Measurements from ENCODE around the gene BPI. TPM values are rescaled to one million over a fixed set of nuclear protein-coding genes. Genes with fewer than 3 reads are reported as not detected.
A peak's percentile ranks its signal among the peaks of the same experiment; 100 is the strongest.

The BPI gene
- total RNA-seq, 4 donors from 2014 or later: 0.66 to 0.92 TPM; not detected in 2

DNA sequence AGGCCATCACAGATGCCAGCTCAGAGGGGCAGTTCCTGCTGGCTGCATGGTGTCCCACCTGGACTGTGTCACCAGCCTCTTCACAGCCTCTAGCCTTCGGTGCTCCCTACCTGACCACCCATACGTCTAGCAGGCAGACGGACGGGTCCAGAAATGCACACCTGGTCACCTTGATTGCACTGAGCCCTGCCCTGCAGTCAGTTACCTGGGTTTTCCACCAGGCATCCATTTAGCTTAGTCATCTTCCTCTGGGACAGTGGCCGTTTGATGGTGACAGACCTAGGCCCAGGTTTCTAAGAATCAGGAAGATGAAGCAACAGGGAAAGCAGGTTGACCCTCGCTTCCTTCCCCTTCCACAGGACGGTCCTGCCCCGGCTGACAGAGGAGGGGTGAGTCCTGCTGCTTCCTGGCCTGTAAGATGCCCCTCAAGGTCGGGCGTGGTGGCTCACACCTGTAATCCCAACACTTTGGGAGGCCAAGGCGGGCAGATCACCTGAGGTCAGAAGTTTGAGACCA, 9.8 kb upstream of the BPI start:
- Histone ChIP-seq H3K27me3 (peaks cover 0 to 7% (median 0%) of the 10 kb centered on the region in 4 donors), H3K36me3 (no peaks in the 10 kb centered on the region), H3K4me1 (peaks cover 9 to 20% (median 15%) of the 10 kb centered on the region in 4 donors), H3K9me3 (no peaks in the 10 kb centered on the region), H3K27ac (replicated peaks in 1 of 4) (no peak overlapping the region), H3K4me3 (no peak overlapping the region)
- 80% methylated on average over 8 of the region's 11 CpGs for WGBS
- intact Hi-C loops (cut with DNase I): no loop called here
- DNase-seq (ENCODE audit: extremely low spot score): no peak
- TF ChIP-seq EP300 (IDR thresholded peaks at IDR 0.05): no peak
- TF ChIP-seq, protein P1, sequence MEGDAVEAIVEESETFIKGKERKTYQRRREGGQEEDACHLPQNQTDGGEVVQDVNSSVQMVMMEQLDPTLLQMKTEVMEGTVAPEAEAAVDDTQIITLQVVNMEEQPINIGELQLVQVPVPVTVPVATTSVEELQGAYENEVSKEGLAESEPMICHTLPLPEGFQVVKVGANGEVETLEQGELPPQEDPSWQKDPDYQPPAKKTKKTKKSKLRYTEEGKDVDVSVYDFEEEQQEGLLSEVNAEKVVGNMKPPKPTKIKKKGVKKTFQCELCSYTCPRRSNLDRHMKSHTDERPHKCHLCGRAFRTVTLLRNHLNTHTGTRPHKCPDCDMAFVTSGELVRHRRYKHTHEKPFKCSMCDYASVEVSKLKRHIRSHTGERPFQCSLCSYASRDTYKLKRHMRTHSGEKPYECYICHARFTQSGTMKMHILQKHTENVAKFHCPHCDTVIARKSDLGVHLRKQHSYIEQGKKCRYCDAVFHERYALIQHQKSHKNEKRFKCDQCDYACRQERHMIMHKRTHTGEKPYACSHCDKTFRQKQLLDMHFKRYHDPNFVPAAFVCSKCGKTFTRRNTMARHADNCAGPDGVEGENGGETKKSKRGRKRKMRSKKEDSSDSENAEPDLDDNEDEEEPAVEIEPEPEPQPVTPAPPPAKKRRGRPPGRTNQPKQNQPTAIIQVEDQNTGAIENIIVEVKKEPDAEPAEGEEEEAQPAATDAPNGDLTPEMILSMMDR (IDR thresholded peaks at IDR 0.05): no peak
- no peak for TF ChIP-seq POLR2A (IDR thresholded peaks at IDR 0.05; ENCODE audit: low read depth)
- TF ChIP-seq POLR2AphosphoS5 (IDR thresholded peaks at IDR 0.05): no peak

DNA sequence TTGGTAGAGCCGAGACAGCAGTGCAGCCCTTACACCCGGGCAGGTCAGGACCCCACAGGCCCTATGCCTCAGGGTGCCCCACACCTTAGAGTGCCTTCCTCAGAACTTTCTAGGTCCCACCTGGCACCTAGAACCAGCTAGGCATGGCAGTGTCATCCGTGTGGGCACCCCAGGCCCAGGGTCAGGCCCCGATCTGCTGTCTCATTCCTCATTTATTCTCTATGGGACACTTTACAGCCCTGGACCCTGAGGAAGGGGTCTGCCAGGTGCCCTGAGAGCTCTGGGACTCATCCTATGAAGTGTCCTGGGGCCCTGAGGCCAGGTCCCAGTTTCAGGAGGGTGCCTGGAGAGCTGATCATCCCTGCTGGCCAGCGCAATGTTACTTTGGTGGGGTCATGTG, 8.1 kb upstream of the BPI start:
- Histone ChIP-seq H3K27ac (replicated peaks in 1 of 4) (no peak overlapping the region), H3K4me1 (peaks cover 10 to 29% (median 24%) of the 10 kb centered on the region in 4 donors), H3K9me3 (no peaks in the 10 kb centered on the region), H3K36me3 (no peaks in the 10 kb centered on the region), H3K4me3 (no peak overlapping the region), H3K27me3 (peaks cover 0 to 7% (median 0%) of the 10 kb centered on the region in 4 donors)
- TF ChIP-seq POLR2AphosphoS5 (IDR thresholded peaks at IDR 0.05): no peak
- no peak for TF ChIP-seq POLR2A (IDR thresholded peaks at IDR 0.05; ENCODE audit: low read depth)
- no peak for TF ChIP-seq EP300 (IDR thresholded peaks at IDR 0.05)
- TF ChIP-seq, protein P1 (IDR thresholded peaks at IDR 0.05): no peak
- 90% methylated on average over 4 of the region's 5 CpGs for WGBS
- intact Hi-C loops (cut with DNase I): no loop called here
- no peak for DNase-seq (ENCODE audit: extremely low spot score)

DNA sequence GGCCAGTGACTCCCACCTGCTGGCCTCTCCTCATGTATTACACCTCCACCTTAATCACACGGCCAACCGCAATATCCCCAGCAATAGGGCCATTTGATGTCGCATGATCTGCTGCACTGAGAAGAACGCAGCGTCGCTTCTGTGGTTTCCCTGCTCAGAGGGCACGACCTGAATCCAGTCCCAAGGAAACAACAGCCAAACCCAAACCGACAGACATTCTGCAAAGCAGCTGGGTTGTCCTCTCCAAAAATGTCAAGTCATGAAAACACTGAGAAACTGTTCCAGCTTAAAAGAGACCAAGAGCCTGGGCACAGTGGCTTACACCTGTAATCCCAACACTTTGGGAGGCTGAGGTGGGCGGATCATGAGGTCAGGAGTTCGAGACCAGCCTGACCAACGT, 7.5 kb upstream of the BPI start:
- WGBS: 84% methylated on average over 7 of the region's 11 CpGs
- TF ChIP-seq POLR2A (IDR thresholded peaks at IDR 0.05; ENCODE audit: low read depth): no peak
- TF ChIP-seq, protein P1 (IDR thresholded peaks at IDR 0.05): no peak
- TF ChIP-seq POLR2AphosphoS5 (IDR thresholded peaks at IDR 0.05): no peak
- TF ChIP-seq EP300 (IDR thresholded peaks at IDR 0.05): no peak

DNA sequence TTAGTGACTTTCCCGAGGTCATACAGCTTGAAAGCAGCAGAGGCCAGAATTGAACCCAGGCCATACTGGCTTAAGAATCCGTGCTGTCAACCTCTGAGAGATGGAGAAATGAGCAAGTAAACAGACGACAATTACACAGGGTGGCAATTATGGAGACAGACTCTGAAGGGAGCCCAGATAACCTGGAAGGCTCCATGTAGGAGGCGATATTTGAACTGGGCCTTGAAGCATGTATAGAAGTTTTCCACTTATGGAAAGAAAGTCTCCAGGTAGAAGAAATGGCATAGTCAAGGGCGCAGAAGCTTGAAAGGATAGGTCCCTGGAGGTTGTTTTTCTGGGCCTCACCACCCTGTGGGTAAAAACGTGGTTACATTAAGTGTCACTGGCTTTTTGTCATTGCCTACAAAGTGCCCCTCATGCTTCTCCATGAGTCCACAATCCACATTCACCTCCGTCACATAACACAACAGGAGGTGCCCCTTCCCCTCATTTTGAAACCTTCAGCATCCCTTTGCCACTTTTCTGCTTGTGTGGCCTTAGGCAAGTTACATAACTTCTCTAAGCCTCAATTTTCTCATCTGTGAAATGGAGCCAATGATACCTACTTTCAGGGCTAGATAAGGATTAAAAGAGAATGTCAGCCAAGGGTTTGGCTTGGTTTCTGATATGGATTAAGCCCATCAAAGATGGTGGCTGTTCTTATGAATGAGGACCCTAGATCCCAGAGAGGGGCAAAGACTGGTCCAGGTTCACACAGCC, 5.9 kb upstream of the BPI start:
- Histone ChIP-seq H3K27ac (replicated peaks in 1 of 4) (peak overlapping the region; percentile 79 to 84 (median 81)), H3K4me1 (peaks cover 8 to 21% (median 19%) of the 10 kb centered on the region in 4 donors), H3K36me3 (no peaks in the 10 kb centered on the region), H3K4me3 (no peak overlapping the region), H3K27me3 (peaks cover 0 to 10% (median 2%) of the 10 kb centered on the region in 4 donors), H3K9me3 (no peaks in the 10 kb centered on the region)
- DNase-seq (ENCODE audit: extremely low spot score): no peak
- intact Hi-C loops (cut with DNase I): no loop called here
- TF ChIP-seq EP300 (IDR thresholded peaks at IDR 0.05) (no peak), POLR2A (IDR thresholded peaks at IDR 0.05; ENCODE audit: low read depth) (no peak), POLR2AphosphoS5 (IDR thresholded peaks at IDR 0.05) (no peak)
- TF ChIP-seq, protein P1 (IDR thresholded peaks at IDR 0.05): no peak
- WGBS: 93% methylated on average over 7 of the region's 7 CpGs

More for the DNA sequence above, 7.5 kb upstream of the BPI start:
- no peak overlapping the region for H3K27ac ChIP-seq (replicated peaks in 1 of 4)
- DNase-seq (ENCODE audit: extremely low spot score): no peak
- peaks cover 8 to 23% (median 19%) of the 10 kb centered on the region in 4 donors for H3K4me1 ChIP-seq
- H3K27me3 ChIP-seq: peaks cover 0 to 7% (median 0%) of the 10 kb centered on the region in 4 donors
- H3K9me3 ChIP-seq: no peaks in the 10 kb centered on the region
- no peak overlapping the region for H3K4me3 ChIP-seq
- H3K36me3 ChIP-seq: no peaks in the 10 kb centered on the region
- intact Hi-C loops (cut with DNase I): no loop called here
